Mucosa of rectum (tissue), 2 donors: Measurements from ENCODE around the gene FKBP2.

Experiments
- H3K27ac ChIP-seq, 2 donors: one replicate each; pipeline ENCODE4 v1.7.0; 2013; ENCODE audit warnings: inconsistent platforms in 2 of 2, low read depth in 2 of 2, low read length in 2 of 2
- H3K27me3 ChIP-seq, 2 donors: one replicate each; pipeline ENCODE4 v1.7.0; 2013; ENCODE audit warnings: low read length in 2 of 2; ENCODE audit not compliant: control insufficient read depth in 2 of 2, insufficient read depth in 2 of 2
- H3K36me3 ChIP-seq, 2 donors: one replicate each; pipeline ENCODE4 v1.7.0; 2013; ENCODE audit warnings: low read length in 2 of 2; ENCODE audit not compliant: control insufficient read depth in 2 of 2, insufficient read depth in 2 of 2
- H3K4me1 ChIP-seq, 2 donors: one replicate each; pipeline ENCODE4 v1.7.0; 2013; ENCODE audit warnings: low read length in 2 of 2, mild to moderate bottlenecking in 1 of 2; ENCODE audit not compliant: control insufficient read depth in 2 of 2, insufficient read depth in 2 of 2
- H3K4me3 ChIP-seq, 2 donors: one replicate each; pipeline ENCODE4 v1.7.0; 2013; ENCODE audit warnings: low read length in 2 of 2
- H3K9ac ChIP-seq, 2 donors: one replicate each; pipeline ENCODE4 v1.7.0; 2013; ENCODE audit warnings: low read length in 2 of 2, low read depth in 1 of 2, mild to moderate bottlenecking in 1 of 2
- H3K9me3 ChIP-seq, 2 donors: one replicate each; pipeline ENCODE4 v1.7.0; 2013; ENCODE audit warnings: low read length in 2 of 2; ENCODE audit not compliant: control insufficient read depth in 2 of 2
- donor health status: healthy.
- donor health status: Normal muscosa, but diverticular disease.

The FKBP2 gene

GRCh38 chr11:64262271-64263002, 21.5 kb downstream of the FKBP2 start:
- H3K27me3 ChIP-seq = no peaks in the 10 kb centered on the region
- no peak overlapping the region for H3K4me3 ChIP-seq
- no peak overlapping the region for H3K9ac ChIP-seq
- no peak overlapping the region for H3K27ac ChIP-seq
- peaks cover 3 to 6% of the 10 kb centered on the region in 2 donors for H3K4me1 ChIP-seq
- H3K9me3 ChIP-seq = no peaks in the 10 kb centered on the region
- H3K36me3 ChIP-seq = peaks cover 60 to 71% of the 10 kb centered on the region in 2 donors

GRCh38 chr11:64263021-64263946, 22.4 kb downstream of the FKBP2 start:
- H3K4me1 ChIP-seq = peaks cover 10 to 14% of the 10 kb centered on the region in 2 donors
- H3K27ac ChIP-seq = no peak overlapping the region
- H3K9me3 ChIP-seq = no peaks in the 10 kb centered on the region
- H3K9ac ChIP-seq = no peak overlapping the region
- no peaks in the 10 kb centered on the region for H3K27me3 ChIP-seq
- peaks cover 60 to 66% of the 10 kb centered on the region in 2 donors for H3K36me3 ChIP-seq
- no peak overlapping the region for H3K4me3 ChIP-seq

- Histone ChIP-seq H3K27ac (no peak overlapping the region), H3K9me3 (no peaks in the 10 kb centered on the region), H3K36me3 (peaks cover 55 to 62% of the 10 kb centered on the region in 2 donors), H3K9ac (no peak overlapping the region), H3K4me1 (peaks cover 16 to 21% of the 10 kb centered on the region in 2 donors), H3K4me3 (no peak overlapping the region), H3K27me3 (no peaks in the 10 kb centered on the region)
These were observed 23.0 kb downstream of the FKBP2 start for GRCh38 chr11:64263947-64264317.

GRCh38 chr11:64264371-64264852, 23.5 kb downstream of the FKBP2 start:
- Histone ChIP-seq H3K4me1 (peaks cover 19 to 23% of the 10 kb centered on the region in 2 donors), H3K9ac (no peak overlapping the region), H3K36me3 (peaks cover 52 to 58% of the 10 kb centered on the region in 2 donors), H3K4me3 (no peak overlapping the region), H3K27me3 (no peaks in the 10 kb centered on the region), H3K27ac (no peak overlapping the region), H3K9me3 (no peaks in the 10 kb centered on the region)

DNA sequence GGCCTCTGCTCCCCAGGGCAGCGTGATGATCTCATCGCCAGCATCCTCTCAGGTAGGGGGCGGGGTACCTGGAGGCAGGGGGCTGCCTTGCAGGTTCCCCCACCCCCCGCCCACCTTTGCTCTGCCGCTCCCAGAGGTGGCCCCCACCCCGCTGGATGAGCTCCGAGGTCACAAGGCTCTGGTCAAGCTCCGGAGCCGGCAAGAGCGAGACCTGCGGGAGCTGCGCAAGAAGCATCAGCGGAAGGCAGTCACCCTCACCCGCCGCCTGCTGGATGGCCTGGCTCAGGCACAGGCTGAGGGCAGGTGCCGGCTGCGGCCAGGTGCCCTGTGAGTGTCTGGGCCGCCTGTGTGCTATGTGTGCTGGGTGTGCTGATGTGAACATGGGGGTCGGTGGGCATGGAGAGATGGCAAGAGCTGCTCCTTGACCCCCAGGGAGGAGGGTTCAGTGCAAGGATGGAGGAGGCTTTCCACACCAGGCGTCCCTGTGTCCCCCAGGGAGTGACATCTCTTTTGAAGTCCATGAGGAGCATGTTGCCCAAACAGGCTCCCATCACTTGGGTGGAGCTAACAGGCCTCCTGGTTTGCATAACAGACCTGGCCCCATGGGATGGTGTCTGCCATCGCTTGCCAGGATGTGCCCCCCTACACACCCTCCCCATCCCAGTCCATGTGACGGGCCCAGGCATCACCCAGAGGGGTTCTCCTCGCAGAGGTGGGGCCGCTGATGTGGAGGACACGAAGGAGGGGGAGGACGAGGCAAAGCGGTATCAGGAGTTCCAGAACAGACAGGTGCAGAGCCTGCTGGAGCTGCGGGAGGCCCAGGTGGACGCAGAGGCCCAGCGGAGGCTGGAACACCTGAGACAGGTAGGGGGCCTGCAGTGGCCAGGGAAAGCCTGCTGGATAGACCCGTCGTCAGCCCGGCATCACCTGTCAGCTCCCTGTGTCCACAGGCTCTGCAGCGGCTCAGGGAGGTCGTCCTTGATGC, 24.6 kb downstream of the FKBP2 start:
- no peak overlapping the region for H3K4me3 ChIP-seq
- H3K27me3 ChIP-seq = no peaks in the 10 kb centered on the region
- peaks cover 19 to 23% of the 10 kb centered on the region in 2 donors for H3K4me1 ChIP-seq
- H3K36me3 ChIP-seq = peaks cover 42 to 48% of the 10 kb centered on the region in 2 donors
- no peak overlapping the region for H3K27ac ChIP-seq
- H3K9me3 ChIP-seq = no peaks in the 10 kb centered on the region
- H3K9ac ChIP-seq = no peak overlapping the region

GRCh38 chr11:64266339-64266738, 25.4 kb downstream of the FKBP2 start:
- Histone ChIP-seq H3K27ac (no peak overlapping the region), H3K36me3 (peaks cover 40 to 46% of the 10 kb centered on the region in 2 donors), H3K27me3 (no peaks in the 10 kb centered on the region), H3K4me1 (peaks cover 19 to 23% of the 10 kb centered on the region in 2 donors), H3K9me3 (no peaks in the 10 kb centered on the region), H3K4me3 (no peak overlapping the region), H3K9ac (no peak overlapping the region)

- Histone ChIP-seq H3K36me3 (peaks cover 32 to 38% of the 10 kb centered on the region in 2 donors), H3K9me3 (no peaks in the 10 kb centered on the region), H3K27ac (peak overlapping the region; percentile 96 to 98), H3K4me3 (no peak overlapping the region), H3K27me3 (no peaks in the 10 kb centered on the region), H3K4me1 (peaks cover 26 to 31% of the 10 kb centered on the region in 2 donors), H3K9ac (peak overlapping the region in 1 of 2 donors; percentile 92)
These were observed 26.5 kb downstream of the FKBP2 start for GRCh38 chr11:64267207-64267945.

DNA sequence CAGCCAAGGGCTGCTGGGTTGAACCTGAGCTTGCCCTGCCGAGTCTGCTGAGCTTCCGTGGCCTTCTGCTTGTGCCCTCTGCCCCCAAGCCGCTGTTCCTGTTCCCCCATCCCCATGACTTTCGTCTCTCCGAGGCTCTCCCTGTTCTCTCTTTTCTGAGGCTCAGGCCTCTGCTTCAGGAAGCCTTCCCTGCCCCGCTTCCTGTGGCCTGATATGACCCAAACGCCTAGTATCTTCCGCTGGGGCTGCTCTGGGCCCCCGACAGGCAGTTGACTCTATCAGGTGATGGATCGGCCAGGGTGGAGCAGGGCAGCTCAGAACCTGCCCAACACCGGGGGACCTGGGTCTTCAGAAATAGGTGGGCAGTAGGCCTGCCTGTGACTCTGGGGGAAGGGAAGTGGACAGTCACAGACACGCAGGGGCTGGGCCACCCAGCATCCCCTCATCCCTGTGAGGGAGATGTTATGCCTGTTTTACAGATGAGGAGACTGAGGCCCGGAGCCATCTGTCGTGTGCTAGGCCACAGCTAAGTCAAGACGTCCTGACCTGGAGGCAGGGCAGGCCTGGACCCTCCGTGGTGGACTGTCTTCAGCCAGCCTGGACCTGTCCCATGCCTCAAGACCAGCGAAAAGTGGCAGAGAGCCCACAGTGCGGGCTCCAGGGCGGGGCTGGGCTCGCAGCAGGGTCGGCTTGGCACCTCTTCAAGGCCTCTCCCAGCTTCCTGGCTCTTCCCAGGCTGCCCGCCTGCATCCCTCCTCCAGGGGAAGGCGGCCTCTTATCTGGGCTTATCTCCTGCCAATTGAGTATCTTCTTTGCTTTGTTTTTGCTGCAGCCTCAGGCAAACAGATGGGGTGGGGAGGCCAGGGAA, 27.4 kb downstream of the FKBP2 start:
- Histone ChIP-seq H3K9ac (peak overlapping the region; percentile 84 to 92), H3K36me3 (peaks cover 24 to 29% of the 10 kb centered on the region in 2 donors), H3K27me3 (no peaks in the 10 kb centered on the region), H3K27ac (peak overlapping the region; percentile 96 to 98), H3K4me1 (peaks cover 28 to 35% of the 10 kb centered on the region in 2 donors), H3K9me3 (no peaks in the 10 kb centered on the region), H3K4me3 (peak overlapping the region; percentile 83 to 96)
